Measurements from ENCODE around the gene OR10AD1.
"Not testable (repeated sequence)": the region's sequence is repeated elsewhere in the genome, so short reads cannot be mapped to it uniquely, and the experiment has no call there.

The OR10AD1 gene

GRCh38 chr12:48203192-48203591, at the start of gene OR10AD1:
OR10AD1 (minus strand) TSS chr12:48203292; CDS start chr12:48203292, 0 bp downstream.
- DNase-seq, result no peak

- DNase-seq, result no peak
These were observed 44.3 kb upstream of the OR10AD1 start for GRCh38 chr12:48247181-48247966.

- DNase-seq, result no peak
These were observed 34.1 kb upstream of the OR10AD1 start for GRCh38 chr12:48237162-48237561.

DNA sequence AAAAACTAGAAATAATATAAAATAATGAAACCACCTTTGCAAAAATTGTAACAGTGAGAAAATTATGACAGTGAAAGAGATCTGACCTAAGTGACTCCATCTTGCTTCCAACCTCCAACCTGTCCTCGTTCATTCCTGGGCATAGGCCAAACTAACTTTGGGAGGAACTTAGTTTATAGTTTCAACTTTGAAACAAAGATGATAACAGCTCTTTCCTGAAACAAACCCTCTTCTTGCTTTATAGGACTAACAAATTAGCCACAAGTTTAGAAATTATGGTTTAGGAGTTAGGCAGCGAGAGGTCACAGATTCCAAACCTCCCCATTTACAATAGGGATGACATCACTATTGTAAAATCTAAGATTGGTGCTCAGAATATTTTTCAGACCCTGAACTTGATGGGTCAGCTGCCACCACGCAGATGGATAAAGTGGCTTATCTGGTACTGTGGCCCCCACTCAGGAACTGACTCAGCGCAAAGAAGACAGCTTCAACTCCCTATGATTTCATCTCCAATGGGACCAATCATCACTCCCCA, 32.8 kb upstream of the OR10AD1 start:
- DNase-seq, result no peak

GRCh38 chr12:48231169-48231958, 28.3 kb upstream of the OR10AD1 start:
- DNase-seq, result not testable (repeated sequence)

DNA sequence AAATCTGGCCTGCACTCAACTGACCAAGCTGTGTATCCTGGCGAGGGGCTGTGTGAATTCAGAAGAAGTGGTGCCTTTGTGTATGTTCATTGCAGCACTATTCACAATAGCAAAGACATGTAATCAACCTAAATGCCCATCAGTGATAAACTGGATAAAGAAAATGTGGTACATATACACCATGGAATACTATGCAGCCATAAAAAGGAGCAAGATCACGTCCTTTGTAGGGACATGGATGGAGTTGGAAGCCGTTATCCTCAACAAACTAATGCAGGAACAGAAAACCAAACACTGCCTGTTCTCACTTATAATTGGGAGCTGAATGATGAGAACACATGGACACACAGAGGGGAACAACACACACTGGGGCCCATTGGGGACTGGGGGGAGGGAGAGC, 21.4 kb upstream of the OR10AD1 start:
- not testable (repeated sequence) for DNase-seq

DNA sequence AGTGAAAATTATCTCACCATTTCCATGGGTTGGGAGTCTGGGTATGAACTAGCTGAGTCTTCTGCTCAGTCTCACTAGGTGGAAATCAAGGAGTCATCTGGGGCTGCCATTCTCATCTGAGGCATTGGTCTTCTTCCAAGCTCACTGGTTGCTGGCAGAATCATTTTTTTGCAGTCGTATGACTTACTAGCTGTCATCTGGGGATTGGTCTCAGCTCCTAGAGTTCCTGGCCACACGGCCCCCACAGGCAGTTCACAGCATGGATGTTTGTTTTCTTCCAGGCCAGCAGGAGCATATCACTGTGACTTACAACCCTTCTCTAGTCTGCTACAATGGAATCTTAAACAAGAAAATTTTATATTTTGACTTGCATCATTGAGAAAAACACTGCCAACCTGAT, 18.6 kb upstream of the OR10AD1 start:
- no peak for DNase-seq

DNA sequence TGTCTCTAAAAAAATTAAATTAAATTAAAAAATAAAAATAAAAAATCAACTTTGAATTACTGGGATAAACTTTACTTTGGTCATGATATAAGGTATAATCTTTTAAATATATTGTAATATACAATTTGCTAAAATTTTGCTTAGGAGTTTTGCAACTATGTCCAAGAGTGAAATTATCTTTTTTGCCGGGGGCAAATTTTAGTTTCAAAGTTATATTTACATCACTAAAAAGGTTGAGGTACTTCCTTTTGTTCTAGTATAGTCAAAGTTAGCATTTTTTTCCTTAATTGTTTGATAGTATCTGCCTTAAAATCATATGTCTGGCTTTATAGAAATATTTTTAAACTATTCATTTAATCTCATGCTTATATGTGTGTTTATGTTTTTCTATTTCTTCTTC, 17.6 kb upstream of the OR10AD1 start:
- no peak for DNase-seq

DNA sequence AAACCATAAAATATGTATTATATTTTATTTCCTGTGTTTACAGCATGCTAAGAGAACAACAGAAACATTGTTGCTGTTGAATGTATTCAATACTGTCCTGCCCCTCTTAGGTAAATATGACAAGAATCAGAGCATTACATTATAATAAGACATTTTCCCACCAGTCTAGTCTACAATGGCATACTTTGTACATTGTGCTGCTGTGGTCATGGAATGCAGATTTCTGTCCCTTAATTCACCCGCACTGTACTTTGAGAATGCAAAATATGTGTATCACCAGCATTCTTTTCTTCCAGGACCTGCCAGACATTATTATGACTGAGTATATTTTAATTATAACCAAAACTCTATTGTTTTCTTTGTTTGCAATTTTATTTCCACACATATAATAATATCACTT, 16.5 kb upstream of the OR10AD1 start:
- no peak for DNase-seq

DNA sequence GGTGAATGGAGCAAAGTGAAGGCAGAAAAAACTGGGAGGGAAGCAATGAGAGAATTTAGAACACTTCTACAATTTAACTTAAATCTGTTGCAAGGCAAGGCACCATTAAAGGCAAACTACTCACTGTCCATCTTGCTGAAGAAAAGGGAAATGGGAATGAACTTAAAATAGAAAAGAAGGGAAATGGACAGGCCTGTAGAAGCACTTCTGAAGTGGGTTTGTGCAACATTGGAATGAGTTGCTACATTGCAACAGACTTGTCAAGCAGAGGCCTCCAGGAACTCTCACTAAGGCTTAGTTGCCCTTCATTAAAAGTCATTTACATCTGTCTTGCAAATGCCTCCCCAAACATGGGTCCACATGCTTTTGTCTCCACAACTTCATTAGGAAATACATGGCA, 13.7 kb upstream of the OR10AD1 start:
- no peak for DNase-seq

- not testable (repeated sequence) for DNase-seq
These were observed 6.4 kb upstream of the OR10AD1 start for GRCh38 chr12:48209495-48209894.

DNA sequence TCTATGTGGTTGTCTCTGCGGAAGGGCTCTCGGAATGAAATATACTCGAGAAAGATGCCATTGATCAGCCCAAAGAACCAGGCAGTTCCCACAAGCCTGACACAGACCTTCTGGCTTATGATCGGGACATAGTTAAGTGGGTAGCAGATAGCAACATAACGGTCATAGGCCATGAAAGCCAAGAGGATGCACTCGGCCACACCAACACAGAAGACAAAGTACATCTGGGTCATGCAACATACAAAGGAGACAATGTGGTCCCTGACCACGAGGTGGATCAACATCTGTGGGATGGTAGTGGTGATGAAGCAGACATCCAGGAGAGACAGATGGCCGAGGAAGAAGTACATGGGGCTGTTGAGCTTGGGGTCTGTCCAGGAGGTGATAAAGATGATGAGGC, 326 bp downstream of the OR10AD1 start:
- DNase-seq, result no peak

DNA sequence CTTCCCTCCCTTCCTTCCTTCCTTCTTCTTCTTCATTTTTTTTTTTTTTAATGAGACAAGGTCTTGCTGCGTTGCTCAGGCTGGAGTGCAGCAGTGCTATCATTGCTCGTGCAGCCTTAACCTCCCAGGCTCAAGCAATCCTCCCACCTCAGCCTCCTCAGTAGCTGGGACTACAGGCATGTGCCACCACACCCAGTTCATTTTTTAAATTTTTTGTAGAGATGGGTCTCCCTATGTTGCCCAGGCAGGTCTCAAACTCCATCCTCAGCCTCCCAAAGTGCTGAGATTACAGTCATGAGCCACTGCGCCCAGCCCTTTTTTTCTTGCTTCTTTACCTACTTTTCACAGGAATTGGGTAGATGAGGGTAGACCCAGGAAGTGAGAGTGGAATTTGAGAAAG, 1.6 kb downstream of the OR10AD1 start:
- no peak for DNase-seq

DNA sequence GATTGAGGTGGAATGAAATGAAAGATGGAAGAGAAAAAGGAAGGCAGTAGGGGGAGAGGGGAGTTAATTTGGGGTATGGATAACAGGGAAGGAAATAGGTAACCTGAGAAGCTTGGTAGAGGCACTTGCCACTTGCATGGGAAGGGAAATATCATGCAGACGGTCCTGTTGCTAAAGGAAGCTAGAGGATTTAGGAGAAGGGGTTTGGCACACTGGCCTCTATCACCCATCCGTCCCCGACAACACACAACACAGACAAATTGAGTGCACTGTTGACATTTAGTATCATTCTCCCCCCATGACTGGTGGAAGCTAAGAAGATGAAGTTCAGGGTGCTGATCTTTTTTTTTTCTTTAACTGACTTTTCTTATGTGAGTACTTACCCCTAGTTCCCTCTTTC, 2.0 kb downstream of the OR10AD1 start:
- DNase-seq, result no peak

- DNase-seq, result no peak
These were observed 3.3 kb downstream of the OR10AD1 start for GRCh38 chr12:48199774-48200221.

GRCh38 chr12:48198985-48199384, 4.1 kb downstream of the OR10AD1 start:
- no peak for DNase-seq

GRCh38 chr12:48198672-48198971, 4.5 kb downstream of the OR10AD1 start:
- no peak for DNase-seq

DNA sequence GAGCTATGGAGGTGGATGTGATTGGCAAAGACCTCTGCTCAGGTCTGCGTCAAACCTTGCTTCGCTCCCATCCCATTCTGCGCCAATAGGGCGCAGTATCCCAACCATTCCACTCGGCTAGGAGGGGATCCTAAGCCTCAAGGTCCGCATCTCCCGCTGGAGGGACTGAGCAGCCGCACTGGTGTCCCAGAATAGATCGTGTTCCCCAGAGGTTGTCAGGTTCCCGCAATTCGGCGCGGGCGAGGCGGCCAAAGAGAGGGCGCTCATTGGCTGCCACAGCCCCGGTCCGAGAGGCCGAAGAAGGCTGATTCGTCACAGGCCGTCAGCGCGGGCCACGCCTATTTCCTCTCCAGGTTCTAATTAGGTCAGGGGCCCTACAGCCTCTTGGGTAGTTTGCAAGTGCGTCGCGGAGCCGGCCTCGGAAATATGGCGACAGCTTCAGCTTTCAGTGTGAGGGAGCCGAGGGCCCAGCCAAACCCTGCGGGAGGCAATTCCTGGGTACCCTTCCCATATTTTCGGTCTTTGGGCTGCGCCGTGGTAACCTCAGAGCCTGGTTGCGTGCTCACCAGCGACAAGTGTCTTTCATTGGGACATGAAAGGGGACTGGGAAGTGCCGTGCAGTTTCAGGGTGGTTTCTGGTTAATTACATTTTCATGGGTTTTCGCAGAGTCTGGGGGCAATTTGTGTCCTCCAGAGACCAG, 5.0 kb downstream of the OR10AD1 start:
- DNase-seq, result peak; percentile 91

DNA sequence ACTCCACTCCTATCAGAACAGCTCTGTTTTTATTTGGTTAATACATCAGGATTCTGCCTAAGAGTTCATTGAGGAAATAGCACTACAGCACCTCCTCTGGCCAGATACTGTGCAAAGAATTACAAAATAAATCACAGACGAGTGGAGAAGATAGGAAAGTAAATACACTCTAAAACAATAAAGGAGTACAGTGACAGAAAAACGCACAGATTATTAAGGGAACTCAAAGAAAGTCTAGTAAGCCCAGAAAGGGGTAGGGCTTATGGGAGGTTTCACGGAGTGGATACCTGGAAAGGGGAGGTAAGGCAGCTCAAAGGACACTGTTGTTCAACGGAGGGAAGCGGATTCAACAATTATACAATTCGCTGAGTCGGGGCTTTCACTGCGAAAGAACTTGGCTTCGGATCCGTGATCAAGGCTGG, 5.5 kb downstream of the OR10AD1 start:
- DNase-seq, result peak; percentile 34

DNA sequence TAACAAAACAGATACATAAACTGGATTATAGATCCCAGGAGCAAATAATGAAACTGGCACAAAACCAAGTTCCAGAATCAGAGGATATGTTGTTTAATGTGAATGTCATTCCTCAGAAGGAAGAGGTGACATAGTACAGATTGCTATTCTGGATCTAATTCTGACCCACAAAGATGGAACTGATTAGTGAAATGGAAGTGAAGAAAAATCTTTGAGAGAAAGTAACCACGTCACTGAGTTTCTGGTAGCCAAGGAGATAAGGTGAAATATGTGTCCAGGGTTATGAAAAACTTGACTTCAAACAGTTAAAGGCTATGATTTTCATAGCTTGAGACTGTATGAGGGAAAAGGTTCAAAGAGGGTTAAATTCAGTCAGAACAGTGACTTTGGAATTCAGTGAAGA, 8.3 kb downstream of the OR10AD1 start:
- DNase-seq, result no peak

GRCh38 chr12:48193623-48194022, 9.5 kb downstream of the OR10AD1 start:
- DNase-seq, result no peak

- no peak for DNase-seq
These were observed 10.2 kb downstream of the OR10AD1 start for GRCh38 chr12:48192861-48193260.

GRCh38 chr12:48191096-48191495, 12.0 kb downstream of the OR10AD1 start:
- DNase-seq, result no peak
